Esophagus muscularis mucosa (tissue), 3 donors: Measurements from ENCODE around the gene RNU1-3.
"Not testable (repeated sequence)": the region's sequence is repeated elsewhere in the genome, so short reads cannot be mapped to it uniquely, and the experiment has no call there.

Experiments
- CTCF ChIP-seq, 3 experiments: fragments of 200-600 bp in 2 of 3; fragments of 450-650 bp in 1 of 3; sonication (generic) in 2 of 3; IDR thresholded peaks; one replicate each; pipeline ENCODE4 v1.5.1; 2017 to 2019; ENCODE audit warnings: antibody characterized with exemption in 3 of 3, mild to moderate bottlenecking in 2 of 3, moderate library complexity in 1 of 3
- POLR2A ChIP-seq: fragments of 450-650 bp; IDR thresholded peaks from one replicate; pipeline ENCODE4 v1.6.1; 2017; ENCODE audit warnings: antibody characterized with exemption, moderate library complexity, mild to moderate bottlenecking, low read depth
- POLR2AphosphoS5 ChIP-seq, 2 donors: sonication (generic); formaldehyde crosslinking; IDR thresholded peaks; one replicate each; pipeline ENCODE4 v1.6.1; 2017; ENCODE audit warnings: antibody characterized with exemption in 2 of 2

DNA sequence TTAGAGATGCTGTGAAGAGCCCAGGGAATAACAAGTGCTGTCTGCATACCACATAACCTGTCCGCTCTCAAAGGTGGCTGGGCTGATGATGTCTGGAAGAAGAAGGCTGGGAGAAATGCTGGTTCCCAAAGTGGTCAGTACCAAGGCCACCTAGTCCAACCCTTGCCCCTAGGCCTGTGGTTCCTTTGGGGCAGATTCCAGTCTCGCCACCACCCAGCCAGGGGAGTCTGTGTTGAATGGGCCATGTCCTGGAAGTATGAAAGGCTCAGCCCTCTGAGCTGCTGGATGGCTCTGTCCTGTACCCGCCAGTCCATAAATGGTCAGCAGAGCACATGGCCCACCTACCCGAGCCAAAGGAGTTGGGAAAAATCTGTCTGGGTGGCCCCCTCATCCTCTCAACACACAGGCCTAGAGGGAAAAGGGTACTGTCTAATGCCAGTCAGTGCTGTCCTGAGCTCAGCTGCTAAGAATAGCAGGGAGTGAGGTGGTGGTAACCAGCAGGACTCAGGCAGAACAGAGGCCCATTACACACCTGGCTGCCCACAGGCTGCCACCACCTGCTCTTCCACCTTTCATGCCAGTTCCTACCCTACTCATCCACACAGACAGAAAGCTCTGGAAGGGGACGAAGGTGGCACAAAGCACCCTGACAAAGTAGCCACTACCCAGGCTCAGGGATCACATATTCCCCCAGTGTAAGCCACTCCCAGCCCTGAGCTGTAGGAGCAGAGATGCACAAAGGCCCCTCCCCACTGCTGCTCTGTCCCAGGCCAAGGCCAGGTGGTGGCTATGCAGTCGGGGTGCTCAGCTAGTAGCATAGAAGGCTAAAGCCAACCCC is 28.6 kb downstream of the RNU1-3 start:
- not testable (repeated sequence) for TF ChIP-seq POLR2A; CTCF (IDR thresholded peaks at IDR 0.05); POLR2AphosphoS5 (IDR thresholded peaks at IDR 0.05)
